Skeletal muscle satellite cell (primary cell): ENCODE measurements around the gene AVPI1.
"Not testable (repeated sequence)": the region's sequence is repeated elsewhere in the genome, so short reads cannot be mapped to it uniquely, and the experiment has no call there.

ENCODE experiments used
- H3K27me3 ChIP-seq: 2 replicates; pipeline ENCODE4 v1.7.0; 2013; ENCODE audit warnings: low read length; ENCODE audit not compliant: control insufficient read depth, insufficient read depth
- H3K36me3 ChIP-seq: 2 replicates; pipeline ENCODE4 v1.7.0; 2013; ENCODE audit warnings: mild to moderate bottlenecking, control low read depth, low read length; ENCODE audit not compliant: insufficient read depth
- H3K4me1 ChIP-seq: 2 replicates; pipeline ENCODE4 v1.7.0; 2013; ENCODE audit warnings: low read length; ENCODE audit not compliant: control insufficient read depth, insufficient read depth
- H3K4me2 ChIP-seq: 2 replicates; pipeline ENCODE4 v1.7.0; 2013; ENCODE audit warnings: mild to moderate bottlenecking, low read length
- H3K4me3 ChIP-seq: 2 replicates; pipeline ENCODE4 v1.7.0; 2013; ENCODE audit warnings: low read length
- H3K9ac ChIP-seq: 2 replicates; pipeline ENCODE4 v1.7.0; 2013; ENCODE audit warnings: mild to moderate bottlenecking, low read depth, low read length, moderate library complexity
- H3K9me3 ChIP-seq: replicated peaks from 2 replicates; pipeline ENCODE4 v1.7.0; 2013; ENCODE audit warnings: mild to moderate bottlenecking, control low read depth, low read length

AVPI1 gene

GRCh38 chr10:97647556-97647955 lies 39.5 kb downstream of the AVPI1 start:
- Histone ChIP-seq H3K36me3 (peaks cover 29% of the 10 kb centered on the region), H3K27me3 (no peaks in the 10 kb centered on the region), H3K9me3 (no peaks in the 10 kb centered on the region), H3K9ac (no peak overlapping the region), H3K4me1 (peaks cover 41% of the 10 kb centered on the region), H3K4me3 (no peak overlapping the region), H3K4me2 (no peak overlapping the region)

- Histone ChIP-seq H3K27me3 (no peaks in the 10 kb centered on the region), H3K9me3 (no peaks in the 10 kb centered on the region), H3K4me2 (no peak overlapping the region), H3K4me1 (peaks cover 40% of the 10 kb centered on the region), H3K9ac (no peak overlapping the region), H3K4me3 (no peak overlapping the region), H3K36me3 (peaks cover 15% of the 10 kb centered on the region)
These were observed 42.1 kb downstream of the AVPI1 start for GRCh38 chr10:97644936-97645335.

GRCh38 chr10:97643441-97643985 lies 43.5 kb downstream of the AVPI1 start:
- Histone ChIP-seq H3K4me3 (no peak overlapping the region), H3K27me3 (no peaks in the 10 kb centered on the region), H3K9ac (no peak overlapping the region), H3K4me1 (peaks cover 28% of the 10 kb centered on the region), H3K4me2 (no peak overlapping the region), H3K36me3 (peaks cover 15% of the 10 kb centered on the region), H3K9me3 (no peaks in the 10 kb centered on the region)

GRCh38 chr10:97642471-97643159 lies 44.4 kb downstream of the AVPI1 start:
- H3K27me3 ChIP-seq, H3K4me3 ChIP-seq, H3K9ac ChIP-seq, H3K9me3 ChIP-seq: not testable (repeated sequence)
- Histone ChIP-seq H3K36me3 (peaks cover 15% of the 10 kb centered on the region), H3K4me1 (peaks cover 20% of the 10 kb centered on the region), H3K4me2 (peak overlapping the region; percentile 87)

- Histone ChIP-seq H3K9me3 (no peaks in the 10 kb centered on the region), H3K27me3 (no peaks in the 10 kb centered on the region), H3K4me2 (peak overlapping the region; percentile 87), H3K4me3 (peak overlapping the region; percentile 97), H3K9ac (peak overlapping the region; percentile 96), H3K4me1 (peaks cover 12% of the 10 kb centered on the region), H3K36me3 (peaks cover 15% of the 10 kb centered on the region)
These were observed 45.9 kb downstream of the AVPI1 start for GRCh38 chr10:97640868-97641811.

- no peaks in the 10 kb centered on the region for H3K9me3 ChIP-seq
- no peaks in the 10 kb centered on the region for H3K27me3 ChIP-seq
- H3K9ac ChIP-seq = peak within 1 kb of the TSS; percentile 96
- peaks cover 15% of the 10 kb centered on the region for H3K36me3 ChIP-seq
- H3K4me2 ChIP-seq = peak within 1 kb of the TSS; percentile 87
- peak within 1 kb of the TSS; percentile 97 for H3K4me3 ChIP-seq
- peaks cover 12% of the 10 kb centered on the region for H3K4me1 ChIP-seq
These were observed 46.7 kb downstream of the AVPI1 start, which contains the start of gene PI4K2A for GRCh38 chr10:97640174-97640867. Gene PI4K2A, plus strand, starts transcription at chr10:97640671. Its CDS starts 72 bp downstream, at chr10:97640743.

- not testable (repeated sequence) for H3K9me3 ChIP-seq, H3K4me2 ChIP-seq, H3K4me3 ChIP-seq, H3K9ac ChIP-seq, H3K27me3 ChIP-seq, H3K36me3 ChIP-seq, H3K4me1 ChIP-seq
These were observed 48.0 kb downstream of the AVPI1 start for GRCh38 chr10:97639090-97639489.

GRCh38 chr10:97635577-97635976 lies 51.5 kb downstream of the AVPI1 start:
- Histone ChIP-seq H3K9ac (no peak overlapping the region), H3K4me1 (peaks cover 10% of the 10 kb centered on the region), H3K4me2 (no peak overlapping the region), H3K9me3 (no peaks in the 10 kb centered on the region), H3K36me3 (no peaks in the 10 kb centered on the region), H3K27me3 (no peaks in the 10 kb centered on the region), H3K4me3 (no peak overlapping the region)

GRCh38 chr10:97633921-97634320 lies 53.1 kb downstream of the AVPI1 start:
- no peaks in the 10 kb centered on the region for H3K9me3 ChIP-seq
- H3K4me1 ChIP-seq = peaks cover 10% of the 10 kb centered on the region
- peak overlapping the region; percentile 97 for H3K4me2 ChIP-seq
- peak overlapping the region; percentile 79 for H3K9ac ChIP-seq
- peak overlapping the region; percentile 92 for H3K4me3 ChIP-seq
- no peaks in the 10 kb centered on the region for H3K27me3 ChIP-seq
- no peaks in the 10 kb centered on the region for H3K36me3 ChIP-seq

- H3K9me3 ChIP-seq = no peaks in the 10 kb centered on the region
- peaks cover 10% of the 10 kb centered on the region for H3K4me1 ChIP-seq
- peak within 1 kb of the TSS; percentile 97 for H3K4me2 ChIP-seq
- no peaks in the 10 kb centered on the region for H3K36me3 ChIP-seq
- H3K27me3 ChIP-seq = no peaks in the 10 kb centered on the region
- H3K9ac ChIP-seq = peak within 1 kb of the TSS; percentile 79
- H3K4me3 ChIP-seq = peak within 1 kb of the TSS; percentile 92
These were observed 53.8 kb downstream of the AVPI1 start, which contains the start of gene MORN4 for GRCh38 chr10:97632949-97633884. Gene MORN4, minus strand, starts transcription at chr10:97633500. Its CDS starts 13,847 bp downstream, at chr10:97619653.
